Measurements from ENCODE around the gene C22orf15.

DNA sequence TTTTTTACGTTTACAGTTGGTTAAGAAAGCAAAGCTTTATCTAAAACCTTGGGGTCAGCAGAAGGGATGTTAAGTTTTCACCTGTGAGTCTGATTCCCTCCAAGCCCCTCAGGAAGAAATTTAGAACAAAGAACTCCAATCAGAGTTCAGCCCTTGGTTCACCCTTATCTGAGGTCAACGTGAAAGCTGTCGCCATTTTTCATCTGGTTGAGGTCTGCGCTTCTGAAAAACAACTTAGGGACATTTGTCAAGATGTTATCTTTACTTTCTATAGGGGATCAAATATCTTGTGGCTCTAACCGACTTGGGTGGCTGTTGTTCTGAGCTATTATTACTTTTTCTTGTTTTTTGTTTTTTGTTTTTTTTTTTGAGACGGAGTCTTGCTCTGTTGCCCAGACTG, 41.9 kb upstream of the C22orf15 start:
- TF ChIP-seq, protein P1, sequence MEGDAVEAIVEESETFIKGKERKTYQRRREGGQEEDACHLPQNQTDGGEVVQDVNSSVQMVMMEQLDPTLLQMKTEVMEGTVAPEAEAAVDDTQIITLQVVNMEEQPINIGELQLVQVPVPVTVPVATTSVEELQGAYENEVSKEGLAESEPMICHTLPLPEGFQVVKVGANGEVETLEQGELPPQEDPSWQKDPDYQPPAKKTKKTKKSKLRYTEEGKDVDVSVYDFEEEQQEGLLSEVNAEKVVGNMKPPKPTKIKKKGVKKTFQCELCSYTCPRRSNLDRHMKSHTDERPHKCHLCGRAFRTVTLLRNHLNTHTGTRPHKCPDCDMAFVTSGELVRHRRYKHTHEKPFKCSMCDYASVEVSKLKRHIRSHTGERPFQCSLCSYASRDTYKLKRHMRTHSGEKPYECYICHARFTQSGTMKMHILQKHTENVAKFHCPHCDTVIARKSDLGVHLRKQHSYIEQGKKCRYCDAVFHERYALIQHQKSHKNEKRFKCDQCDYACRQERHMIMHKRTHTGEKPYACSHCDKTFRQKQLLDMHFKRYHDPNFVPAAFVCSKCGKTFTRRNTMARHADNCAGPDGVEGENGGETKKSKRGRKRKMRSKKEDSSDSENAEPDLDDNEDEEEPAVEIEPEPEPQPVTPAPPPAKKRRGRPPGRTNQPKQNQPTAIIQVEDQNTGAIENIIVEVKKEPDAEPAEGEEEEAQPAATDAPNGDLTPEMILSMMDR (conservative IDR thresholded peaks at IDR 0.05; ENCODE audit: low read depth, low read length), result no peak
- TF ChIP-seq EZH2 (IDR thresholded peaks at IDR 0.05; ENCODE audit: borderline replicate concordance, low read depth, low read length, poor library complexity, severe bottlenecking), result no peak
